H1 (cell line): ENCODE data around the gene MRPL4. TPM values are rescaled to one million over a fixed set of nuclear protein-coding genes. Genes with fewer than 3 reads are reported as not detected.
"Not testable (repeated sequence)": the region's sequence is repeated elsewhere in the genome, so short reads cannot be mapped to it uniquely, and the experiment has no call there.

Experiments used
- CTCF ChIA-PET: fragments of 300-600 bp; sonication (Branson Sonifier 250); formaldehyde crosslinking; loops from one replicate; lab custom pipeline; 2021; ENCODE audit not compliant: partially characterized antibody; lab: Charles Lee
- POLR2A ChIA-PET: fragments of 300-600 bp; sonication (Branson Sonifier 250); formaldehyde crosslinking; loops from one replicate; lab custom pipeline; 2021; ENCODE audit warnings: inconsistent platforms; ENCODE audit not compliant: partially characterized antibody; lab: Charles Lee
- DNase-seq, 2 experiments: peaks; one replicate each; pipeline versions ENCODE4 v3.0.0 to v3.0.0-alpha.2; 2010 to 2022; ENCODE audit warnings: low spot score in 2 of 2, low read depth in 1 of 2, mixed read lengths in 1 of 2
- FAIRE-seq: peaks from 2 replicates; lab custom pipeline; 2011; peaks lifted over from hg19 to GRCh38; lab: Jason Lieb, UNC
- H2AFZ ChIP-seq: 2 replicates; pipeline ENCODE4 v1.8.1; 2012; ENCODE audit warnings: low read length, inconsistent platforms
- H2AK5ac ChIP-seq: 2 replicates; pipeline ENCODE4 v1.6.1; 2013; ENCODE audit warnings: low read depth, low read length
- H2BK120ac ChIP-seq: replicated peaks from 2 replicates; pipeline ENCODE3; 2013; ENCODE audit warnings: low read depth, low read length, inconsistent platforms
- H2BK12ac ChIP-seq: 2 replicates; pipeline ENCODE4 v1.6.1; 2013; ENCODE audit warnings: low read depth, low read length
- H2BK15ac ChIP-seq: 2 replicates; pipeline ENCODE4 v1.6.1; 2013; ENCODE audit warnings: low read length
- H2BK20ac ChIP-seq: 2 replicates; pipeline ENCODE4 v1.6.1; 2013; ENCODE audit warnings: low read length
- H2BK5ac ChIP-seq: 2 replicates; pipeline ENCODE4 v1.6.1; 2013; ENCODE audit warnings: low read depth, low read length
- H3K14ac ChIP-seq: 2 replicates; pipeline ENCODE4 v1.6.1; 2013; ENCODE audit warnings: inconsistent platforms; ENCODE audit not compliant: insufficient read length
- H3K18ac ChIP-seq: 2 replicates; pipeline ENCODE4 v1.6.1; 2013; ENCODE audit warnings: low read length; ENCODE audit errors: extremely low read depth
- H3K23ac ChIP-seq: 2 replicates; pipeline ENCODE4 v1.6.1; 2013; ENCODE audit warnings: inconsistent platforms; ENCODE audit not compliant: insufficient read length
- H3K23me2 ChIP-seq: 2 replicates; pipeline ENCODE4 v1.6.1; 2013; ENCODE audit warnings: low read depth, low read length
- H3K27ac ChIP-seq: 2 replicates; pipeline ENCODE4 v1.6.1; 2011; ENCODE audit warnings: low read depth, low read length, inconsistent platforms
- H3K27me3 ChIP-seq, 4 experiments: replicated peaks in 1 of 4; 1 replicate in 1 of 4; 2 replicates in 3 of 4; pipeline versions ENCODE4 v1.6.1 to v1.8.1; 2011 to 2013; ENCODE audit warnings: low read length in 3 of 4, mild to moderate bottlenecking in 3 of 4, inconsistent platforms in 2 of 4, mixed read lengths in 2 of 4, moderate library complexity in 1 of 4; ENCODE audit not compliant: control insufficient read depth in 3 of 4, insufficient read depth in 3 of 4; ENCODE audit errors: extremely low read depth in 1 of 4
- H3K36me3 ChIP-seq, 4 experiments: 2 replicates each; pipeline versions ENCODE4 v1.6.1 to v1.8.1; 2011 to 2013; ENCODE audit warnings: mild to moderate bottlenecking in 4 of 4, low read length in 3 of 4, moderate library complexity in 2 of 4, control low read depth in 1 of 4, inconsistent platforms in 1 of 4; ENCODE audit not compliant: insufficient read depth in 4 of 4, control insufficient read depth in 2 of 4
- H3K4ac ChIP-seq: replicated peaks from 2 replicates; pipeline ENCODE3; 2013; ENCODE audit warnings: low read length, low read depth, mixed read lengths, inconsistent platforms; ENCODE audit not compliant: insufficient read length
- H3K4me1 ChIP-seq, 4 experiments: replicated peaks in 1 of 4; 1 replicate in 1 of 4; 2 replicates in 3 of 4; pipeline versions ENCODE4 v1.6.1 to v1.8.1; 2011 to 2013; ENCODE audit warnings: low read length in 3 of 4, inconsistent platforms in 2 of 4, mixed read lengths in 1 of 4; ENCODE audit not compliant: insufficient read depth in 4 of 4, control insufficient read depth in 3 of 4
- H3K4me2 ChIP-seq, 2 experiments: 2 replicates each; pipeline versions ENCODE4 v1.6.1 to v1.8.1; 2011 to 2013; ENCODE audit warnings: low read depth in 2 of 2, low read length in 2 of 2, control low read depth in 1 of 2, inconsistent platforms in 1 of 2, mild to moderate bottlenecking in 1 of 2; ENCODE audit not compliant: insufficient read depth in 1 of 2
- H3K4me3 ChIP-seq, 4 experiments: fragments of 200-600, 300-600 bp in 1 of 4; sonication (generic), shearing (Covaris generic), sonication (Bioruptor Twin) in 1 of 4; 2 replicates each; pipeline versions ENCODE4 v1.5.1 to v1.8.1; 2011 to 2016; ENCODE audit warnings: low read length in 4 of 4, low read depth in 3 of 4, control low read depth in 2 of 4, inconsistent platforms in 2 of 4, mild to moderate bottlenecking in 2 of 4, mixed read lengths in 1 of 4, moderate library complexity in 1 of 4; ENCODE audit not compliant: insufficient read depth in 2 of 4; ENCODE audit errors: extremely low read depth in 1 of 4
- H3K56ac ChIP-seq: replicated peaks from 2 replicates; pipeline ENCODE3; 2013; ENCODE audit warnings: low read depth, mild to moderate bottlenecking, mixed read lengths, low read length, inconsistent platforms; ENCODE audit not compliant: insufficient read length
- H3K79me1 ChIP-seq: 2 replicates; pipeline ENCODE4 v1.6.1; 2013; ENCODE audit warnings: low read depth, low read length, control low read depth
- H3K79me2 ChIP-seq, 2 experiments: 2 replicates each; pipeline versions ENCODE4 v1.6.1 to v1.8.1; 2012 to 2013; ENCODE audit warnings: low read length in 2 of 2, mild to moderate bottlenecking in 2 of 2, inconsistent platforms in 1 of 2; ENCODE audit not compliant: insufficient read depth in 2 of 2, control insufficient read depth in 1 of 2
- H3K9ac ChIP-seq, 4 experiments: replicated peaks in 1 of 4; 1 replicate in 1 of 4; 2 replicates in 3 of 4; pipeline versions ENCODE4 v1.6.1 to v1.8.1; 2011 to 2013; ENCODE audit warnings: low read depth in 3 of 4, low read length in 3 of 4, control low read depth in 2 of 4, mild to moderate bottlenecking in 2 of 4, moderate library complexity in 2 of 4, inconsistent platforms in 1 of 4; ENCODE audit errors: extremely low read depth in 1 of 4
- H3K9me3 ChIP-seq, 2 experiments: 2 replicates each; pipeline versions ENCODE4 v1.6.1 to v1.8.1; 2012 to 2013; ENCODE audit warnings: mild to moderate bottlenecking in 2 of 2, moderate library complexity in 2 of 2, control low read depth in 1 of 2, inconsistent platforms in 1 of 2, low read depth in 1 of 2, low read length in 1 of 2, mixed read lengths in 1 of 2; ENCODE audit not compliant: insufficient read depth in 2 of 2
- H4K20me1 ChIP-seq, 2 experiments: replicated peaks in 1 of 2; 2 replicates each; pipeline versions ENCODE3 to v1.8.1; 2011 to 2013; ENCODE audit warnings: inconsistent platforms in 2 of 2, low read length in 2 of 2, mild to moderate bottlenecking in 1 of 2; ENCODE audit not compliant: insufficient read depth in 2 of 2, control insufficient read depth in 1 of 2
- H4K5ac ChIP-seq: 2 replicates; pipeline ENCODE4 v1.6.1; 2013; ENCODE audit warnings: low read length, low read depth, mixed read lengths, inconsistent platforms; ENCODE audit not compliant: insufficient read length
- H4K8ac ChIP-seq: 2 replicates; pipeline ENCODE4 v1.8.0; 2013; ENCODE audit warnings: mild to moderate bottlenecking, moderate library complexity, low read length, inconsistent platforms; ENCODE audit not compliant: insufficient read depth; ENCODE audit errors: extremely low read depth
- H4K91ac ChIP-seq: replicated peaks from 2 replicates; pipeline ENCODE3; 2013; ENCODE audit warnings: low read length, mixed read lengths, inconsistent platforms; ENCODE audit not compliant: insufficient read length
- WGBS, 2 experiments: shearing (Covaris generic) in 1 of 2; methylation state at CpG; one replicate each; pipeline versions ENCODE4 v1.1.6 to v1.1.7; 2013 to 2015; ENCODE audit warnings: low lambda C conversion rate in 2 of 2, mixed read lengths in 2 of 2, inconsistent platforms in 1 of 2, low coverage in 1 of 2, missing lambda C conversion rate in 1 of 2; ENCODE audit not compliant: insufficient replicate concordance in 2 of 2, insufficient coverage in 1 of 2, insufficient read length in 1 of 2; ENCODE audit errors: extremely low coverage in 1 of 2, missing lambda C conversion rate in 1 of 2; 5-methylcytosine and 5-hydroxymethylcytosine counted together
- polyA plus RNA-seq, 7 experiments: library from polyadenylated mRNA; depleted of rRNA in 3 of 7; stranded (reverse) in 5 of 7; unstranded in 2 of 7; fragments of >200 nt in 5 of 7; fragments of 200-250 nt in 2 of 7; gene quantifications; 1 replicate in 5 of 7; 2 replicates in 1 of 7; 4 replicates in 1 of 7; pipeline versions ENCODE4 v1.2.1 to v1.2.3, GENCODE V29; 2011 to 2013; ENCODE audit warnings: missing spikeins in 2 of 7, mixed read lengths in 2 of 7
- total RNA-seq: library from RNA; stranded (reverse); fragmentation: NEBNext Ultra II Directional; extraction: Animal tissue kit (Norgen Biotek cat#: 25700); gene quantifications from 2 replicates; pipeline ENCODE4 v1.2.1, GENCODE V29; 2021

MRPL4 gene
- total and polyA plus RNA-seq, 2 of the 8 experiments (the other 6 are each of a cell fraction or from before 2014, with no cell fraction given), result 82.3 to 187 TPM

DNA sequence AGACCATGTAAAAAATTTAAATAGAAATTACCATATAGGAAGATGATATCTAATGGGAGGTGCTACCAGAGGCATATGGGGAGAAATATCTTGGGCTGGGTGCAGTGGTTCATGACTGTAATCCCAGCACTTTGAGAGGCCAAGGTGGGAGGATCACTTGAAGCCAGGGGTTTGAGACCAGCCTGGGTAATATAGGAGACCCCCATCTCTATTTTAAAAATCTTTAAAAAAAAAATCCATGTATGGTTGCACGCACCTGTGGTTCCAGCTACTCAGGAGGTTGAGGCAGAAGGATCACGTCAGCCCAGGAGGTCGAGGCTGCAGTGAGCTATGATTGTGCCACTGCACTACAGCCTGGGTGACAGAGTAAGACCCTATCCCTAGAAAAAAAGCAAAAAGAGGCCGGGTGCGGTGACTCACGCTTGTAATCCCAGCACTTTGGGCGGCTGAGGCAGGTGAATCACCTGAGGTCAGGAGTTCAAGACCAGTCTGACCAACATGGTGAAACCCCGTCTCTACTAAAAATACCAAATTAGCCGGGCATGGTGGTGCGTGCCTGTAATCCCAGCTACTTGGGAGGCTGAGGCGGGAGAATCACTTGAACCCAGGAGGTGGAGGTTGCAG is 10.1 kb upstream of the MRPL4 start:
- H3K9me3 ChIP-seq, H2BK20ac ChIP-seq, H3K79me2 ChIP-seq, H2AFZ ChIP-seq, H3K4ac ChIP-seq, H4K5ac ChIP-seq, H3K4me3 ChIP-seq, H3K23ac ChIP-seq, H3K4me1 ChIP-seq, H2BK5ac ChIP-seq, H4K91ac ChIP-seq, H3K4me2 ChIP-seq, H2AK5ac ChIP-seq, H3K9ac ChIP-seq, H4K8ac ChIP-seq, H2BK12ac ChIP-seq, H3K18ac ChIP-seq, H3K27ac ChIP-seq, H4K20me1 ChIP-seq, H3K27me3 ChIP-seq, H2BK15ac ChIP-seq, FAIRE-seq, H3K23me2 ChIP-seq, H3K79me1 ChIP-seq, H3K14ac ChIP-seq, H3K56ac ChIP-seq, DNase-seq, H3K36me3 ChIP-seq, H2BK120ac ChIP-seq: not testable (repeated sequence)
- CTCF ChIA-PET, result interaction anchor here (0.6 to 2.7 kb wide), 4 partner anchors 8 to 143 kb away, joined by 3 to 12 read pairs (median 8); no protein-coding TSS in a partner anchor
- WGBS, 2 experiments, result 91% methylated on average over 11 of the region's 11 CpGs; no CpG with 5 or more reads in 1 of the 2 experiments
- POLR2A ChIA-PET, result interaction anchor here (0.7 kb wide), 1 partner anchor 147 kb away, joined by 3 read pairs; no protein-coding TSS in a partner anchor
